GM21786 (cell line): ENCODE data around the gene EPC1.
A peak's percentile ranks its signal among the peaks of the same experiment; 100 is the strongest.
"Not testable (repeated sequence)": the region's sequence is repeated elsewhere in the genome, so short reads cannot be mapped to it uniquely, and the experiment has no call there.

Experiments used
- ATAC-seq: cut with Tn5 transposase; IDR thresholded peaks from one replicate; pipeline ENCODE4 v1.9.1; 2021; ENCODE audit not compliant: unreplicated experiment

Gene EPC1

DNA sequence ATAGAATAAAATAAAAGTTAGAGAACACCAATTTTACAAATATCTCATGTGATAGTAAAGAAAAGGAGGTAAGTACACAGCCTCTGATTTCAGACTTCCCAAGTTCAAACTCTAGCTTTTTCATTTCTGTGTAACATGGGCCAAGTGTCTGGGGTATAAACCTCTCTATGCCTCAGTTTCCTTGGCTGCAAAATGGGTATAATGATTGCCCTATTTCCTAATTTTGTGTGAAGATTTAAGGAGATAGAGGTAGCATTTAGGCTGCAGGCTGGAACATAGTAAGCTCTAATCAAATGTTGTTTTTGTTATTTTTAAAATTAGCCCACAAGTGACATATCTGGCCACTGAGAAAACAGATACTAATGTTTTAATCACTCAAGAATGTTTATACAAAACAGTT, 26.1 kb upstream of the EPC1 start:
- ATAC-seq: no peak

- no peak for ATAC-seq
These were observed 25.3 kb upstream of the EPC1 start for GRCh38 chr10:32372000-32372875.

DNA sequence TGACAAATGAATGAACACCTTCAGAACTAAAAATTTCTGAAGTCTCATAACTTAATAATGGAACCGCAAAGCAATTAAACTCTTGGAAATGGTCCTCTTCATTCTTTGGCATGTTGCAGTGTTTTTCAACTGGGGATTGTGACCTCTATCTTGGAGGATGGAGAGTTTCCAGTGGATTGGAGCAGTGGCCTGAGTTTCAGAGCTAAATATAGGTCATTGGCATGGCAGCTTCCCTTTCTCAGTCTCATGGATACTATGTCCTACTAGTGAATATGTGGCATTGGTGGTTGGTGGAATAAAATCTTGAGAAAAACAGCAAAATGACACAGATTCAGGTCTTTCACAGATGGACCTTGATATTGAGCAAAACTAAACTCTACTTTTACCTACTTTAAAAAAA, 24.1 kb upstream of the EPC1 start:
- ATAC-seq: no peak

GRCh38 chr10:32367793-32368453, 21.0 kb upstream of the EPC1 start:
- no peak for ATAC-seq

GRCh38 chr10:32366588-32366987, 19.6 kb upstream of the EPC1 start:
- no peak for ATAC-seq

GRCh38 chr10:32366111-32366510, 19.2 kb upstream of the EPC1 start:
- ATAC-seq: no peak

GRCh38 chr10:32365404-32365803, 18.4 kb upstream of the EPC1 start:
- not testable (repeated sequence) for ATAC-seq

DNA sequence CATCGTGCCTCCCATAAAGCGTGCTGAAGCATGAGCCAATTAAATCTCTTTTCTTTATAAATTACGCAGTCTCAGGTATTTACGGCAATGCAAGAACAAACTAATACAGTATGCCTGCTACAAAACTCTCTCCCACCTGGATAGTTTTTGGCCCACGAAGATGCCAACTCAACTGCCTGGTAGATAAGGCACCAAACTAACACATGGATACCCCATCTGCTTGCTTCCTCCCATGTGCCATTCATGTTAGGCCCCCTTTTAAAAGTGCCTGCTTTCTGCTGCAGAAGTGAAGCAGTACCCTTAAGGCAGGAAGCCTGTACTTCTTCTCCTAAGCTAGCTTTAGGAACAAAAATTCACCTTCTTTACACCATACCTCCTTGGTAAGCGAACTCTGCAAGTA, 15.6 kb upstream of the EPC1 start:
- no peak for ATAC-seq

GRCh38 chr10:32360884-32361283, 13.9 kb upstream of the EPC1 start:
- no peak for ATAC-seq

DNA sequence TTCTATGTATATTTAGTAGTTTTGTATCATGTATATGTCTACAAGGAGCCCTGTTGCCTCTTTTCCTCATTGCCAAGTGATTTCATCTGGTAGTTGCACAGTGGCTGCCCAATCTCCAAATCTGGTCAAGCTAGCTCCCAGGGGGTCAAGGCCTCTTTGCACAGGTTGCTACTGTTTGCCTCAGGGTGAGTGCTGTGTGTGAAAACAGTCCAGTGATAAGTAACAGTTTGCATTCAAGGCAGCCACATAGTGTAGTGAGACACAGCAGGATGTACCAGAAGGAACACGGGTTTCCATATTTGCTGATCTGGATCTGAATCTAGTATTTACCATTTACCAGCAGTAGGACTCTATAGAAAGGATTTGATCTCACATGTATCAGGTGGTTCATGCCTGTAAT, 13.3 kb upstream of the EPC1 start:
- ATAC-seq: no peak

GRCh38 chr10:32357056-32357735, 10.2 kb upstream of the EPC1 start:
- ATAC-seq: no peak

DNA sequence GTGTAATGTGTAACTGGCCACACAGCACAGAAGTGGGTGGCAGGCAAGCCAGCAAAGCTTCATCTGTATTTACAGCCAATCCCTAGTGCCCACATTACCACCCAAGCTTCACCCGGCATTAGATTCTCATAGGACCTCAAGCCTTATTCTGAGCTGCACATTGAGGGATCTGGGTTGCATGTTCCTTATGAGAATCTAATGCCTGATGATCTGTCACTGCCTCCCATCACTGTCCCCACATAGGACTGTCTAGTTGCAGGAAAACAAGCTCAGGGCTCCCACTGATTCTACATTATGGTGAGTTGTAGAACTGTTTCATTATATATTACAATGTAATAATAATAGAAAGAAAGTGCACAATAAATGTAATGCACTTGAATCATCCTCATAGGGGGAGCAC, 7.7 kb upstream of the EPC1 start:
- ATAC-seq: not testable (repeated sequence)

GRCh38 chr10:32350811-32351350, 3.9 kb upstream of the EPC1 start:
- ATAC-seq: no peak

GRCh38 chr10:32349968-32350738, 3.2 kb upstream of the EPC1 start:
- no peak for ATAC-seq

- no peak for ATAC-seq
These were observed 2.2 kb upstream of the EPC1 start for GRCh38 chr10:32349199-32349585.

- ATAC-seq: no peak
These were observed 1.6 kb upstream of the EPC1 start for GRCh38 chr10:32348297-32349198.

- ATAC-seq: peak; percentile 11
These were observed 535 bp upstream of the EPC1 start for GRCh38 chr10:32347363-32348022.

DNA sequence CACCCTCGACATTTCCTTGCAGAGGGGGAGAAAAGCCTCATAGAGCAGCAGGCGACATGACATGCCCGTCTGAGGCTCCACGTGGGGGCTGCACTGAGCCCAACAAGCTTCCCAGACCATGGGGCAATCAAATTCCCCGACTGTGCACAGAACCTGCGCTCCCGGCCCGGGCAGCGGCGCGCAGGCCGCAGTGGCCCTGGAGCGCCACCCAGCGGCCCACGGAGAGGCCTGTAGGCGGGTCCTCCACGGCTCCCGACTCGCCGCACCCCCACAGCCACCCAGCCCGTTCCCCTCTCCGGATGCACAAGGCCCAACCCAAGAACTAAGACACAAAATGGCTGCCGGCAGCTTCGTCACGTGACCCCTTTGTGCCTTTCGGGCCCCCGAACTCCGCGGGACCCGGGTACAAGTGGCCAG, 816 bp downstream of the EPC1 start:
- ATAC-seq: peak; percentile 66

GRCh38 chr10:32341596-32341995, 5.4 kb downstream of the EPC1 start:
- no peak for ATAC-seq
